Prostate gland (tissue), 2 donors: ENCODE results near the gene BOK. TPM values are rescaled to one million over a fixed set of nuclear protein-coding genes. Genes with fewer than 3 reads are reported as not detected.
A peak's percentile ranks its signal among the peaks of the same experiment; 100 is the strongest.
"Not testable (repeated sequence)": the region's sequence is repeated elsewhere in the genome, so short reads cannot be mapped to it uniquely, and the experiment has no call there.

Source experiments
- DNase-seq: peaks from one replicate; pipeline ENCODE4 v3.0.0-alpha.2; 2019; ENCODE audit warnings: low spot score
- H3K27ac ChIP-seq, 2 donors: fragments of 200-600 bp; sonication (generic); 2 replicates each; pipeline ENCODE4 v1.5.1; 2017 to 2019
- H3K27me3 ChIP-seq: fragments of 200-600 bp; sonication (generic); replicated peaks from 2 replicates; pipeline ENCODE4 v1.5.1; 2019; ENCODE audit not compliant: insufficient read depth
- H3K36me3 ChIP-seq, 2 donors: fragments of 200-600 bp; sonication (generic); 1 replicate in 1 of 2; 2 replicates in 1 of 2; pipeline versions ENCODE4 v1.5.1 to v1.8.1; 2017 to 2019
- H3K4me1 ChIP-seq: fragments of 200-600 bp; sonication (generic); replicated peaks from 2 replicates; pipeline ENCODE4 v1.5.1; 2019
- H3K4me3 ChIP-seq, 2 donors: fragments of 200-600 bp; sonication (generic); 2 replicates each; pipeline ENCODE4 v1.5.1; 2017 to 2019
- H3K9me3 ChIP-seq: fragments of 200-600 bp; sonication (generic); 2 replicates; pipeline ENCODE4 v1.5.1; 2017
- POLR2A ChIP-seq: fragments of 450-650 bp; IDR thresholded peaks from one replicate; pipeline ENCODE4 v1.6.1; 2016; ENCODE audit warnings: antibody characterized with exemption, mild to moderate bottlenecking
- POLR2AphosphoS5 ChIP-seq: sonication (generic); formaldehyde crosslinking; IDR thresholded peaks from one replicate; pipeline ENCODE4 v1.6.1; 2017; ENCODE audit warnings: antibody characterized with exemption
- whole genome bisulfite sequencing: methylation state at CpG from one replicate; pipeline ENCODE4 v1.1.5; 2018; 5-methylcytosine and 5-hydroxymethylcytosine counted together
- intact Hi-C: fragments of 100-400 bp; cut with DNase I; formaldehyde crosslinking; loops from one replicate; pipeline ENCODE4 v1.14.2; 2022
- total RNA-seq, 2 donors: library from RNA; depleted of rRNA; stranded (reverse); fragments of >200 nt; gene quantifications; one replicate each; pipeline ENCODE4 v1.1.0, GENCODE V29; 2016
- TF ChIP-seq, protein P1 (sequence below), 4 experiments: fragments of 200-600 bp in 2 of 4; fragments of 450-650 bp in 2 of 4; sonication (generic) in 2 of 4; IDR thresholded peaks; 1 replicate in 3 of 4; 2 replicates in 1 of 4; pipeline ENCODE4 v1.5.1; 2016 to 2019; ENCODE audit warnings: antibody characterized with exemption in 4 of 4, mild to moderate bottlenecking in 2 of 4, moderate library complexity in 2 of 4

Gene BOK
- total RNA-seq, 2 donors from 2014 or later: 58.3 to 91.6 TPM

DNA sequence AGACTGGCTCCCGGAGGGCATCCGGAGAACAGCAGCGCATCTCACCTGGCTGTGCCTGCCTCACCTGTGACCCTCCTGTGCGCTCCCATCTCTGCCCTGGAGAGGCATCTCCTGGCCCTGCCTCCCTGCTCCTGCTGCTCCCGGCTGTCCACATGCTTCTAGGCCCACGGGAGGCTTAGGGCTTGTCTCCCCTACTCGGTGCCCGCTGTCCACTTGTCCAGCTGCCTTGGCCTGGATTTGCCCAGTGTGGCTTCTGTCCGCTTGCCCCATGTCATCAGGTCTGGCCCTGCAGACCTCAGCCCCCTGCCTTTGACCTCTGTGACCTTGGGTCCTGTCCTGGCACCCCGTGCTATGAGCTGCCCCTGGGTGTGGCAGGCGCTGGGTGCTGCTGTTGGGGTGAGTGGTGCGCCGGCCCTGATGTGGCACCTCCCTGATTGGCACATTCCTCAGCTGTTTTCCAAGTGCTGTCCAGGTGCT is 4.5 kb downstream of the BOK start:
- Histone ChIP-seq H3K27me3 (no peaks in the 10 kb centered on the region), H3K36me3 (no peaks in the 10 kb centered on the region), H3K27ac (peak overlapping the region in 1 of 2 donors; percentile 80), H3K9me3 (no peaks in the 10 kb centered on the region), H3K4me1 (peaks cover 48% of the 10 kb centered on the region), H3K4me3 (no peak overlapping the region)
- no peak for TF ChIP-seq POLR2A
- TF ChIP-seq, protein P1, sequence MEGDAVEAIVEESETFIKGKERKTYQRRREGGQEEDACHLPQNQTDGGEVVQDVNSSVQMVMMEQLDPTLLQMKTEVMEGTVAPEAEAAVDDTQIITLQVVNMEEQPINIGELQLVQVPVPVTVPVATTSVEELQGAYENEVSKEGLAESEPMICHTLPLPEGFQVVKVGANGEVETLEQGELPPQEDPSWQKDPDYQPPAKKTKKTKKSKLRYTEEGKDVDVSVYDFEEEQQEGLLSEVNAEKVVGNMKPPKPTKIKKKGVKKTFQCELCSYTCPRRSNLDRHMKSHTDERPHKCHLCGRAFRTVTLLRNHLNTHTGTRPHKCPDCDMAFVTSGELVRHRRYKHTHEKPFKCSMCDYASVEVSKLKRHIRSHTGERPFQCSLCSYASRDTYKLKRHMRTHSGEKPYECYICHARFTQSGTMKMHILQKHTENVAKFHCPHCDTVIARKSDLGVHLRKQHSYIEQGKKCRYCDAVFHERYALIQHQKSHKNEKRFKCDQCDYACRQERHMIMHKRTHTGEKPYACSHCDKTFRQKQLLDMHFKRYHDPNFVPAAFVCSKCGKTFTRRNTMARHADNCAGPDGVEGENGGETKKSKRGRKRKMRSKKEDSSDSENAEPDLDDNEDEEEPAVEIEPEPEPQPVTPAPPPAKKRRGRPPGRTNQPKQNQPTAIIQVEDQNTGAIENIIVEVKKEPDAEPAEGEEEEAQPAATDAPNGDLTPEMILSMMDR (IDR thresholded peaks at IDR 0.05): no peak
- no peak for TF ChIP-seq POLR2AphosphoS5
- intact Hi-C loops: no loop called here
- WGBS: 79% methylated on average over 12 of the region's 13 CpGs
- no peak for DNase-seq

DNA sequence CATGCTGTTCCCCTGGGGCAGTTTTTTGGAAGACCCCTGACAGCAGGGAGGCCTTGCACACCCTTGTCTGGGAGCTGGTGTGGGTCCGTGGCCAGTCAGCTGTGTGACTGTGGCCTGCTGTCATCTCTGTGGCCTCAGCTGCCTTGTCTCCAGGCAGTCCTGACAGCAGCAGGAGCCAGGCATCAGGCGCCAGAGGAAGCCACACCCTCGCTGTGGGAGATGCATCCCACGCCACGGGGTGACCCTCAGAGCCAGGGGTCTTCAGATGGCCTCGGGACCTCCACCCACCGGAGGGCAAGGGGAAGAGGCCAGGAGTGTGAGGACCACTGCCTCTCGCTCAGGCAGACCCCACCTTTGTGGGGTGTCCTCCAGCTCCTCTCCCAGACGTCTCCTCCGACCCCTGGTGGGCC is 5.0 kb downstream of the BOK start:
- no peaks in the 10 kb centered on the region for H3K27me3 ChIP-seq
- intact Hi-C loops: no loop called here
- H3K9me3 ChIP-seq: no peaks in the 10 kb centered on the region
- no peak for DNase-seq
- H3K4me1 ChIP-seq: peaks cover 48% of the 10 kb centered on the region
- no peaks in the 10 kb centered on the region for H3K36me3 ChIP-seq
- no peak overlapping the region for H3K4me3 ChIP-seq
- WGBS: 57% methylated on average over 10 of the region's 10 CpGs
- TF ChIP-seq POLR2AphosphoS5 (no peak), POLR2A (no peak)
- TF ChIP-seq, protein P1 (IDR thresholded peaks at IDR 0.05): no peak
- peak overlapping the region; percentile 5 to 80 for H3K27ac ChIP-seq

DNA sequence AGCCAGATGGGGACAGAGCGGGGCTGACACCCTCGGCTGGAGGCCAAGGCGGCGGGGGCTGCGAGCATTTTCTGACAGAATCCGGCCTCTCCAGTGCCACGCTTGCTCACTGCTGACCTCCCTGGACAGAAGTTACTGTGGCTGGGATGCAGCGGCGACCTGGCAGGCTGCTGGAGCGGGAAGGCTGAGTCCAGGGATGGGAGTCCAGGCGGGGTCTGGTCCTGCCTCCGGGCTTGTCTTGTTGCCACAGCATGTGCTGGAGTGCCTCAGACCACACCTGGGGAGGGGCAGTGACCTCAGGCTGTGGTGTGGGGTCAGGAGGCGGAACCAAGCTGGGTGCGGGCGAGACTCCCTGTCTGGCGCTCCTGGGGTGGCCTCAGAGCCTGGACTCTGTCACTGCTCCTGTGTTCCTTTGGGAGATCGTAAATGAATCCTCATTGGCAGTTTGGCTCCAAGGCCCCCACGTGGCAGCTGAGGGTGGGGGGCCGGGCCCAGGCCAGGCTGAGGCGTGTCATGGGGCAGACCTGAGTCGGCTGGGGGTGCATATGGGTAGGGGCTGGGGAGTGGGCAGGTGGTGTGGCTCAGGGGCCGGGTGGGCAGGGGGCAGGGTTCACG is 5.5 kb downstream of the BOK start:
- WGBS: 33% methylated on average over 22 of the region's 23 CpGs
- H3K4me1 ChIP-seq: peaks cover 48% of the 10 kb centered on the region
- TF ChIP-seq, protein P1 (IDR thresholded peaks at IDR 0.05): no peak
- TF ChIP-seq POLR2A (no peak), POLR2AphosphoS5 (no peak)
- H3K27me3 ChIP-seq: no peaks in the 10 kb centered on the region
- H3K36me3 ChIP-seq: no peaks in the 10 kb centered on the region
- peak overlapping the region in 1 of 2 donors; percentile 12 for H3K4me3 ChIP-seq
- H3K9me3 ChIP-seq: no peaks in the 10 kb centered on the region
- peak overlapping the region; percentile 5 to 80 for H3K27ac ChIP-seq
- intact Hi-C loops: no loop called here
- DNase-seq: no peak

DNA sequence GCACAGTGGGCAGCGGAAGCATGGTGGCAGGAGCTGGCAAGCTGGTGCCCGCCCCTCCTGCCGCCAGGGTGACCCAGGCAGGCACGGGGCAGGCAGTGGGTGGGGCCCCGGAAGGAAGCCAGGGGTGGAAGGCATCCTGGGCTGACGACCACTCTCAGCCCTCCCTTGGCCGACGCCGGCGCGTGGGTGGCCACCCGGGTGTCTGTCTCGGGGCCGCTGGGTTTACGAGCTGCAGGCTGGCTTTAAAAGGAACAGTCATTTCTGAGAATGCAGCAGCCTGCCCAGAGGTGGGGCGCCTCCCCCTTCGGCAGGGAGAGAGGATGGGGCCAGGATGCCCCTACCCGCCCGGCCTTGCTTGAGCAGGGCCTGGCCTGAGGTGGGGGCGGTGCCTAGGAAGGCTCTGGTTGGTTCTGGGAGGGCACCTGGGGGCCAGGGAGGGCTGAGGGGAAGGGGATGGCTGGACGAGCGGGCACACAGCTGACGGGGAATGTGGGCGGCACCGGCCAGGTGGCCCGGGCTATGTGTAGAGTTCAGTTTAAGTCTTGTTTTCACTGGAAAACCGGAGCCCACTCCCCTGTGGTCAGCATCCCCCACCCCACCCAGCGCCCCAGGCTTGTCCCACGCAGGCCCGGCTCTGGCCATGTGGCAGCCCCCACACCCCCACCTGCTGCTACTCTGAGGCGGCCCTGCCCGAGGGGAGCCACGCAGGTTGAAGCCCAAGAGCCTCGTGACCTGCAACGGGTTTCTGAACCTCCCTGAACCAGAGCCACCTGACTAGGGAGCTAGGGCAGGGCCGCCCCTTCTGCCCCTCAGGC is 6.3 kb downstream of the BOK start:
- TF ChIP-seq POLR2A: no peak
- peak; percentile 48 for TF ChIP-seq POLR2AphosphoS5
- Histone ChIP-seq H3K27ac (peak overlapping the region; percentile 47 to 80), H3K36me3 (no peaks in the 10 kb centered on the region), H3K4me1 (peaks cover 43% of the 10 kb centered on the region), H3K9me3 (no peaks in the 10 kb centered on the region), H3K4me3 (peak overlapping the region in 1 of 2 donors; percentile 12), H3K27me3 (no peaks in the 10 kb centered on the region)
- WGBS: 28% methylated on average over 34 of the region's 36 CpGs
- peak; percentile 44 for DNase-seq
- intact Hi-C loops: no loop called here

DNA sequence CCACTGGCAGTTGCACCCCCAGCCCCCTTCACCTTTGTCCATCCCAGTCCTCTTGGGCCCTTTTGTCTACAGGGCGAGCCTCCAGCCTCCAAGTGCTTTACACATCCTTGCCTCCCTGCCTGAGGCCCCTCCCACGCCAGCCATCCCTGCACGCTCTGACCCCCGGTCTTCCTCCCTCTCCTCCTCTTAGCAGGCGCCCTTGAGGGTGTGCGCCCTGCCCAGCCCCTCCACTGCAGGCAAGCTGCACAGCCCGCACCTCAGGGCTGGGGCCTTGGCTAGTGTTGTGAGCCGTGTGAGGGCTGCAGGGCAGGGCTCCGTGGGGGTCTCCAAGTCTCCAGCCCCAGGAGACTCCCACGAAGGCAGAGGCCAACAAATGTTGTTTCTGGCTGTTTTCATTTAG is 6.9 kb downstream of the BOK start:
- 62% methylated on average over 10 of the region's 10 CpGs for WGBS
- peak overlapping the region in 1 of 2 donors; percentile 80 for H3K27ac ChIP-seq
- peaks cover 37% of the 10 kb centered on the region for H3K4me1 ChIP-seq

DNA sequence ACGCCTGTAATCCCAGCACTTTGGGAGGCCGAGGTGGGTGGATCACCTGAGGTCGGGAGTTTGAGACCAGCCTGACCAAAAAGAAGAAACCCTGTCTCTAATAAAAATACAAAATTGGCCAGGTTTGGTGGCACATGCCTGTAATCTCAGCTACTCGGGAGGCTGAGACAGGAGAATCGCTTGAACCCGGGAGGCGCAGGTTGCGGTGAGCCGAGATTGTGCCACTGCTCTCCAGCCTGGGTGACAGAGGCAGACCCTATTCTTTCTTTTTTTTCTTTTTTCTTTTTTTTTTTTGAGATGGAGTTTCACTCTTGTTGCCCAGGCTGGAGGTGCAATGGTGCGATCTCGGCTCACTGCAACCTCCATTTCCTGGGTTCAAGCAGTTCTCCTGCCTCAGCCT is 7.5 kb downstream of the BOK start:
- H3K27ac ChIP-seq, DNase-seq, H3K27me3 ChIP-seq, H3K9me3 ChIP-seq, H3K36me3 ChIP-seq, H3K4me3 ChIP-seq, intact Hi-C loops: not testable (repeated sequence)
- 87% methylated on average over 11 of the region's 11 CpGs for WGBS
- peaks cover 32% of the 10 kb centered on the region for H3K4me1 ChIP-seq

More for the DNA sequence above, 6.9 kb downstream of the BOK start:
- TF ChIP-seq POLR2A: no peak
- no peak for TF ChIP-seq POLR2AphosphoS5
- TF ChIP-seq, protein P1 (IDR thresholded peaks at IDR 0.05): no peak
- Histone ChIP-seq H3K36me3 (no peaks in the 10 kb centered on the region), H3K9me3 (no peaks in the 10 kb centered on the region), H3K27me3 (no peaks in the 10 kb centered on the region), H3K4me3 (no peak overlapping the region)
- DNase-seq: no peak
- intact Hi-C loops: no loop called here
